HG03108 (cell line): ENCODE measurements around the gene TAF4.
"Not testable (repeated sequence)": the region's sequence is repeated elsewhere in the genome, so short reads cannot be mapped to it uniquely, and the experiment has no call there.

Experiments
- ATAC-seq: cut with Tn5 transposase; IDR thresholded peaks from one replicate; pipeline ENCODE4 v1.9.1; 2021; ENCODE audit warnings: moderate library complexity; ENCODE audit not compliant: unreplicated experiment

TAF4 gene

GRCh38 chr20:62004614-62005013, 61.1 kb downstream of the TAF4 start:
- no peak for ATAC-seq

- no peak for ATAC-seq
Measured at GRCh38 chr20:62003567-62004405, 61.9 kb downstream of the TAF4 start.

GRCh38 chr20:62002882-62003480, 62.7 kb downstream of the TAF4 start:
- ATAC-seq = no peak

GRCh38 chr20:62001178-62001715, 64.4 kb downstream of the TAF4 start:
- no peak for ATAC-seq

- ATAC-seq = no peak
Measured at GRCh38 chr20:61998343-61999121, 67.1 kb downstream of the TAF4 start.

- ATAC-seq = no peak
Measured at GRCh38 chr20:61997891-61998290, 67.8 kb downstream of the TAF4 start.

GRCh38 chr20:61997372-61997771, 68.3 kb downstream of the TAF4 start:
- no peak for ATAC-seq

- ATAC-seq = no peak
Measured at GRCh38 chr20:61994546-61994945, 71.1 kb downstream of the TAF4 start.

GRCh38 chr20:61993058-61993457, 72.6 kb downstream of the TAF4 start:
- no peak for ATAC-seq

GRCh38 chr20:61991476-61991875, 74.2 kb downstream of the TAF4 start:
- ATAC-seq = no peak

- no peak for ATAC-seq
Measured at GRCh38 chr20:61990484-61990883, 75.2 kb downstream of the TAF4 start.

- no peak for ATAC-seq
Measured at GRCh38 chr20:61989741-61990140, 75.9 kb downstream of the TAF4 start.

GRCh38 chr20:61988665-61989064, 77.0 kb downstream of the TAF4 start:
- ATAC-seq = no peak

- no peak for ATAC-seq
Measured at GRCh38 chr20:61986762-61987321, 78.8 kb downstream of the TAF4 start.

- ATAC-seq = no peak
Measured at GRCh38 chr20:61985096-61985495, 80.6 kb downstream of the TAF4 start.

GRCh38 chr20:61984431-61984830, 81.2 kb downstream of the TAF4 start:
- not testable (repeated sequence) for ATAC-seq

- ATAC-seq = no peak
Measured at GRCh38 chr20:61983965-61984364, 81.7 kb downstream of the TAF4 start.

- ATAC-seq = no peak
Measured at GRCh38 chr20:61982951-61983315, 82.7 kb downstream of the TAF4 start.

GRCh38 chr20:61982191-61982950, 83.3 kb downstream of the TAF4 start:
- no peak for ATAC-seq

GRCh38 chr20:61981691-61982090, 84.0 kb downstream of the TAF4 start:
- ATAC-seq = not testable (repeated sequence)
